Stimulated activated CD8-positive, alpha-beta memory T cell treated with anti-CD3 and anti-CD28 coated beads, Interleukin-4, amount 100 ng/mL, for 48 hours (primary cell): ENCODE results near the gene ADAMTS4.

Source experiments
- DNase-seq: peaks from one replicate; pipeline ENCODE4 v3.0.0-alpha.2; 2020

ADAMTS4 gene

DNA sequence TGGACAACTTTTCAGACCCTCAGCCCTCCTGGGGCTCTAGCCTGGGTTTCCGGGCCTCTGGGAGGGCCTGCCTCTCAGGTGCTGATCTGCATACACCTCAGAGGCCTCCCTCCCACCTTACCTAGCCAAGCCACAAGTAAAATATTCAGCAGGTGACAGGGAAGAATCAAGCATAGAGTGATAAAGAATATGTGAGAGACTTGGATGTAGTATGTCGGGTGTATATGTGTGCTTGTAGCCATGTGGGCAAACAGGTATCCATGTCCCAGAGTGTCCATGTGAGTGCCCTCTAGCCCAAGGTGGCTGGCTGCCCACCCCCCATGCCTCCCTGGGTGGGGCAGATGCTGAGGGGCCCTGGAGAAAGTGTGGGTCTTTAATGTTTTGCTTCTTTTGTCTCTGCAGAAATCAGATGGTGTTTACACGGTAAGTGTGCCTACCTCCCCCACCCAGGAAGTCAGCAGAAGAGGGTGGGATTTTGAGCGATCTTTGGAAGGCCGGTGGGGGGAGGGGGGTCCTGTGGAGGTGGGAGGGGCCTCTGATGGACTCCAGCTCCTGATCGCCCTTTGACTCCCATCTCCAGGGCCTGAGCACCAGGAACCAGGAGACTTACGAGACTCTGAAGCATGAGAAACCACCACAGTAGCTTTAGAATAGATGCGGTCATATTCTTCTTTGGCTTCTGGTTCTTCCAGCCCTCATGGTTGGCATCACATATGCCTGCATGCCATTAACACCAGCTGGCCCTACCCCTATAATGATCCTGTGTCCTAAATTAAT is 19.6 kb upstream of the ADAMTS4 start:
- no peak for DNase-seq

GRCh38 chr1:161217831-161218230 is 19.0 kb upstream of the ADAMTS4 start:
- DNase-seq, result no peak

DNA sequence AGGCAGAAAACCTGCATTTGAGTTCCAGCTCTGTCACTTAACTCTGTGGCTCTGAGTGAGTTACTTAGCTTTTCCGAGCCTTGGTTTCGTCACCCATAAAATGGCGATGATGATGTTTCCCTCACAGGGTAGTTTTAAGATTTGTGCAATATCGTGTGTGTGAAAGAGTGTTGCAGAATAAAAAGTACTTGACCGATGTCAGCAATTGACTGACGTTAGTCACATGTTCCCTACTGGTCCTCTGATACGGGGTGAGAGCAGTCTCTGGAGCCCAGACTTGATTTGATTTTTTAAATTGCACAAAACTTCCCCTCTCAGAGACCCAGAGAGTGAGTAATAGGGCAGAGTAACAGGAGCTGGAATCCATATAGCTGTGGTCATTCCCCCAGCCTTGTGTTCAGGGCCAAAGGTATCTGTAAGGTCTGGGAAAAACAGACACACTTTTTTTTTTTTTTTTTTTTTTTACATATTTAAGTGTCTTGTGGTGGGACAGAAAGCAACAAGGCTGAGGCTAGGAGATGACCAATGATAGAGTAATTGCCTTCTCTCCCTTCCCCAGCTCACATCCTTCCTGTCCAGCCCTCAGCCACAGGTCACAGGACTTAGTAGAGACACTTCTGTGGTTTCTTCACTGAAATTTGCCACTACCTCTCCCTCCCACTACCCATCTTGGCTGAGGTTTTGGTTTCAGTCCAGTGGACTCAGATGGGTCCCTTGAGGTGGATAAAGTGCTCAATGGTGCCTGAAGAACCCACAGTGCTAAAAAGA is 18.3 kb upstream of the ADAMTS4 start:
- no peak for DNase-seq

- no peak for DNase-seq
Observed at GRCh38 chr1:161215076-161215475, 16.2 kb upstream of the ADAMTS4 start, which contains the start of gene FCER1G. FCER1G (plus strand) TSS chr1:161215295; CDS start chr1:161215322, 27 bp downstream.

DNA sequence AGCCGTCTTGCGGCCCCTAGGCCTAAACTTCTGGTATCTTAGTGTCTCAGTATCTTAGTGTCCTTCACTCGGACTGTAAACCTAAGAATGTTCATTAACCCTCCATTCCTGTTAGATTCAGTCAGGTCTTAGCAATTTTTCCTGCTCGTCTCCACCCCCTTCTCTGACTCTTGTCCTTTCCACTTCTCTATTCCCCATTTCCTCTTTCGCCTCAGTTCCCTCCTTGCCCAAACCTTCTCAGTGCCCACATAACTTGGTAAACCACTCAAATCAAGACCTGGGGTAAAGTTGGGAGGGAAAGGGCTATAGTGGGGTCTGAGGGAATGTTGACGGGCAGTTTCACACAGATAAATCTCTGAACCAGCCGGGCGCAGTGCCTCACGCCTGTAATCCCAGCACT is 15.5 kb upstream of the ADAMTS4 start:
- DNase-seq, result no peak

- DNase-seq, result peak; percentile 81
Observed at GRCh38 chr1:161209790-161210409, 11.0 kb upstream of the ADAMTS4 start.

DNA sequence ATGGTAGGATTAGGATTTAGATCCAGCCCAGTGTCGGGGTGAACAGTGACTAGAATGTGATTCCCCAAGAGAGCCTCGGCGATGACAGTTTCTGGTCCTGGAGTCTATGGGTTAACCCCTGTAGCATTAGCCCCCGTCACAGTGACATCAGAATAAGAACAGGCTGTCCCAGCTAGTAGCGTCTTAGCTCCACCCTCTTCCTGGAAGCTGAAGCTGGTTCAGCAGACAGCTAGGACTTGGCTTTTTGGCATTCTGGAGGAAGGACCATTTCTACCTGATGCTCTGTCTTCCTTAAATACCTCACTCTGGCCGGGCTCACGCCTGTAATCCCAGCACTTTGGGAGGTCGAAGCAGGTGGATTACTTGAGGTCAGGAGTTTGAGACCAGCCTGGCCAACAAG is 8.3 kb upstream of the ADAMTS4 start:
- DNase-seq, result no peak

GRCh38 chr1:161206411-161207140 is 7.7 kb upstream of the ADAMTS4 start:
- no peak for DNase-seq

GRCh38 chr1:161201836-161202712 is 3.2 kb upstream of the ADAMTS4 start, which contains the start of gene NDUFS2:
NDUFS2 (plus strand) TSS chr1:161202367; CDS start chr1:161202386, 19 bp downstream.
- DNase-seq, result peak; percentile 95

DNA sequence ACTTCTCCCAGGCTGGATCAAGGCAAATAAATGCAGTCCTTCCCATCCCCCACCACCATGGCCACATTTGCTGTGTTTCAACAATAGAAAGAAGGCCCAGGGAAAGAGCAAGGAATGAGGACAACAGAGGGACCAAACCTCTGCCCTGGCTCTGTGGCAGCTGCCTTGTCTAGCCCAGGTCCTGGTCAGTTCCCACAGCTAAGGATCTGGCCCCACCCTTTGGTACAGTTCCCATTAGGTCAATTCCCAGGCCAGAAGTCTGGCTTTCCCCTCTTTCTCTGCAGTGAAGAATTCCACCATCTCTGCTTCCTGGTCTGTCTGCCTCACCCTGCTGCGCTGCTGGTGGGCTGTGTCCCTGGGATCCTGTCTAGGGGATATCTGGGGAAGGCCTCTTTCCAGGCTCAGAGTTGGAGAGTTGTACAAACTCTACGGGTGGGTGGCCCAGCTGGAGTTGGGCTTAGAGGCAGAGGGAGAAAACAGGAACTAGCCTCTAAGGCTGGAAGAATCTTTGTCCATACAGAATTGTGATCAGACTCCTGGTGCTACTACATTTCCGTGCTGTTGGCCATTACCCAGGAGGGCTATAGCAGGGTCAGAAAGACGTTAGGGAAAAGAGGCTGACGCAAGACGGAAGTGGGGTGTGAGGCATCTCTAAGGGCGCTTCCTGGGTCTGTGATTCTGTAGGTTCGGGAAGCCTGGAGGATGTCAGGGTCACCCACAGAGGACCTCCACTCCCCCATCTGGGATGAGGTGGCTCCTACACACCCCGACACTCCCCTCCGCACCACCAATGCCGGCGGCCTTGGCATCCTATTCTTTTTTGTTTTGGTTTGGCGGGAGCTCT is 2.4 kb upstream of the ADAMTS4 start:
- no peak for DNase-seq

GRCh38 chr1:161200421-161200991 is 1.7 kb upstream of the ADAMTS4 start:
- peak; percentile 49 for DNase-seq

GRCh38 chr1:161199506-161200139 is 769 bp upstream of the ADAMTS4 start:
- no peak for DNase-seq

- DNase-seq, result no peak
Observed at GRCh38 chr1:161198194-161198896, 509 bp downstream of the ADAMTS4 start.

GRCh38 chr1:161197560-161198193 is 1.2 kb downstream of the ADAMTS4 start:
- DNase-seq, result no peak

DNA sequence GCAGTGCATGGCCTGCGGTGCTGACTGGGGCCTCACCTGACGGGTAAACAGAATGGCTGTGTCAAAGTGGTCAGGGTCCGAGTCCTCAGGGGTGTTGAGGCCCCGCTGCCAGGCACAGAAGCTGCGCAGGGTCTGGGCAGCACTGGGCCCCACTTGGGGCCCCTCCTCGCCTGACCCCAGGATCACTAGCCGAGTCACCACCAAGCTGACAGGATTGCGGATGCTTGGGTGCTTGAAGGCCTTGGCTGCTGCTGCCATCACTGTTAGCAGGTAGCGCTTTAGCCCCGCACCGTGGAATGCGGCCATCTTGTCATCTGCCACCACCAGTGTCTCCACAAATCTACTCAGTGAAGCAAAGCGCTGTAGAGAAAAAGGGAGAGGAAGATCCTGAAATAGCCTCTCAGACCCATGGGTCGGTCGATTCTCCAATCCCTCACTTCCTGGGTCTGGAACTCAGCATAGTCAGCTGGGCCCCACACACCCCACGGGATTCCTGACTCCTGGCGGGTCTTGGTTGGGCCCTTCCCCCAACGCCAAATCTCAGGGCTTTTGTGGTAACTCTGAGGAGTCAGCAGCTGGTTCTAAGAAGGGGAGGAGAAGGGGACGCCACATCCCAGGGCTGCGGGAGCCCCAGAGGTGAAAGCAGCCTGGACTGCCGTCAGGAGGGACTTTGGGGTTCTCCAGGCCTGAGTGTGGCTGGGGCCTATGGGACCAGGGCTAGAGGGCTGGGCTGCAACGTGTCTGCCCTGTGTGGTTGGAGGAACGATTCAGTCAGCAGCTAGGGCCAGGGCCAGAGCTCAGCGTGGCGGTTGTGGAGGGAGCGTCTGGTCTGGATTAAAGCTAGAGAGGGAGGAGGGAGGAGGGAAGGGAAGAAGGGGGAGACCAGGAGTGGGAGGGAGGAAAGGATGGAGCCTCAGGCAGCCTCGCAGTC is 2.1 kb downstream of the ADAMTS4 start:
- DNase-seq, result no peak

DNA sequence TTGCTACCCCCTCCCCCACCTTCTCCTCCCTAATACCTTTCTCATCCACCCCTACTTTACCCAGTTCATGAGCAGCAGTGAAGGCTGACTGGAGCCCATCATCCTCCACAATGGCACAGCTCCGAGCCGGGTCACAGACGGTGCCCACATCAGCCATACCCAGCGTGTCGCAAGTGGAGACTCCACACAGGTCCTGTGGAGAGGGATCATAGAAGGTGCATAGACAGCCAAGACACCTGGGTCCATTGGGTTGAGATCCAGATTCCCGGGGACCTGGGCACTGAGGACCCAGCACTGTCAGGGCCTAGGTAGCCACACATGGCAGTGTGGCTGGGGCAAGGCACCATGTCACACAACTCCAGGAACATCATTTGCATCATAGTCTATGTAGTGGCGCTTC is 2.7 kb downstream of the ADAMTS4 start:
- DNase-seq, result no peak

GRCh38 chr1:161195171-161195570 is 3.7 kb downstream of the ADAMTS4 start:
- no peak for DNase-seq
